ENCODE results near the gene IGFBP1. TPM values are rescaled to one million over a fixed set of nuclear protein-coding genes. Genes with fewer than 3 reads are reported as not detected.

IGFBP1 gene
- total and polyA plus RNA-seq, 9 of the 15 experiments (the other 6 are each of a cell fraction or from before 2014, with no cell fraction given) = not detected

DNA sequence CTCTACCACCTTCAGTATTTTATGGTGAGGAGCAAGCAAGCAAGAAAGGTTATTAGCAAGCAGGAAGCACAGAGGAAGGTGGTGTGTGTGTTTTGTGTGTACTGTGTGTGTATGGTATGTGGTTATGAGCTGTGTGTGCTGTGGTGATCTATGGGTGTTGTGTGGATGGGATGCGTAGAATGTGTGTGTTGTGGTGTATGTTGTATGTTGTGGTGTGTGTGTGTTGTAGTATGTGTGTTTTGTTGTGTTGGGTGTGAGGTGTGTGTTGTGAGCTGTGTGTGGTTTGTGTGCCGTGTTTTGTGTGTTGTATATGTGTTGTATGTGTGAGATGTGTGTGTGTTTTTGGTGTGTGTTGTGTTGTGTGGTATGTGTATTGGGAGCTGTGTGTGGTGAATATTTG is 49.6 kb downstream of the IGFBP1 start:
- no TSS peak for BruUV-seq (replicated peaks)
- in situ Hi-C loops (cut with MboI) = no loop called here
- POLR2A ChIA-PET = no interaction called here
- ATAC-seq (no peak), FAIRE-seq (no peak), DNase-seq (ENCODE audit: extremely low read depth in 1 of 4, low spot score in 3 of 4) (no peak)
- Histone ChIP-seq H3K4me2 (ENCODE audit: insufficient read depth, low read length) (no peak overlapping the region), H3K79me2 (ENCODE audit: control insufficient read depth, insufficient read depth, low read length) (no peaks in the 10 kb centered on the region), H3K9ac (ENCODE audit: insufficient read depth in 1 of 2, low read depth in 2 of 2, low read length in 2 of 2) (no peak overlapping the region), H4K20me1 (replicated peaks; ENCODE audit: control insufficient read depth, insufficient read depth, low read length) (no peaks in the 10 kb centered on the region), H3K27ac (ENCODE audit: extremely low read depth, low read depth, low read length) (no peak overlapping the region), H2AFZ (ENCODE audit: low read depth, low read length) (no peak overlapping the region), H3K9me3 (replicated peaks; ENCODE audit: control insufficient read depth, insufficient read depth, low read depth, low read length) (no peaks in the 10 kb centered on the region), H3K9me1 (ENCODE audit: control insufficient read depth, insufficient read depth, low read length) (no peaks in the 10 kb centered on the region), H3K4me3 (no peak overlapping the region), H3K36me3 (ENCODE audit: control insufficient read depth, insufficient read depth, low read length) (no peaks in the 10 kb centered on the region), H3K4me1 (replicated peaks in 1 of 2; ENCODE audit: control insufficient read depth in 2 of 2, insufficient read depth in 2 of 2, low read length in 2 of 2) (no peaks in the 10 kb centered on the region), H3K27me3 (ENCODE audit: control insufficient read depth in 2 of 2, insufficient read depth in 2 of 2, low read length in 2 of 2) (no peaks in the 10 kb centered on the region)
- CTCF ChIA-PET (ENCODE audit: low intra/inter-chr PET ratio) = no interaction called here
- intact Hi-C loops (cut with micrococcal nuclease) = no loop called here
- TF ChIP-seq ZNF197 (CRISPR knock-in tag; IDR thresholded peaks at IDR 0.05; ENCODE audit: low read depth) = no peak
- TF ChIP-seq ZKSCAN3 (CRISPR knock-in tag; IDR thresholded peaks at IDR 0.05) = no peak
- no peak for TF ChIP-seq JUNB (CRISPR knock-in tag; conservative IDR thresholded peaks at IDR 0.05)
- no peak for TF ChIP-seq SIX5 (IDR thresholded peaks at IDR 0.05; ENCODE audit: borderline replicate concordance in 1 of 2, insufficient read depth in 1 of 2, low read depth in 1 of 2, low read length in 2 of 2)
- TF ChIP-seq EP400 (IDR thresholded peaks at IDR 0.05) = no peak
- no peak for TF ChIP-seq ELF2 (CRISPR knock-in tag; IDR thresholded peaks at IDR 0.05)
- no peak for TF ChIP-seq ZNF668 (CRISPR knock-in tag; IDR thresholded peaks at IDR 0.05)
- TF ChIP-seq CBX5 (IDR thresholded peaks at IDR 0.05; ENCODE audit: borderline replicate concordance, low read depth) = no peak
- no peak for TF ChIP-seq SAFB2 (IDR thresholded peaks at IDR 0.05; ENCODE audit: borderline replicate concordance, low read depth, low read length, severe bottlenecking)
- TF ChIP-seq, protein P1, sequence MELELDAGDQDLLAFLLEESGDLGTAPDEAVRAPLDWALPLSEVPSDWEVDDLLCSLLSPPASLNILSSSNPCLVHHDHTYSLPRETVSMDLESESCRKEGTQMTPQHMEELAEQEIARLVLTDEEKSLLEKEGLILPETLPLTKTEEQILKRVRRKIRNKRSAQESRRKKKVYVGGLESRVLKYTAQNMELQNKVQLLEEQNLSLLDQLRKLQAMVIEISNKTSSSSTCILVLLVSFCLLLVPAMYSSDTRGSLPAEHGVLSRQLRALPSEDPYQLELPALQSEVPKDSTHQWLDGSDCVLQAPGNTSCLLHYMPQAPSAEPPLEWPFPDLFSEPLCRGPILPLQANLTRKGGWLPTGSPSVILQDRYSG (tag; conservative IDR thresholded peaks at IDR 0.05; ENCODE audit: low read depth) = no peak
- no peak for TF ChIP-seq E2F5 (CRISPR knock-in tag; IDR thresholded peaks at IDR 0.05)
- no peak for TF ChIP-seq CC2D1A (IDR thresholded peaks at IDR 0.05)
- 5% methylated on average over 2 of the region's 2 CpGs for WGBS (ENCODE audit: insufficient coverage, low coverage, missing lambda C conversion rate)

Data from K562 (cell line).